GM18867 (cell line): ENCODE results near the gene PSMD5.
"Not testable (repeated sequence)": the region's sequence is repeated elsewhere in the genome, so short reads cannot be mapped to it uniquely, and the experiment has no call there.

ENCODE experiments used
- ATAC-seq: cut with Tn5 transposase; IDR thresholded peaks from one replicate; pipeline ENCODE4 v1.9.1; 2021; ENCODE audit warnings: mild to moderate bottlenecking, moderate library complexity; ENCODE audit not compliant: unreplicated experiment

PSMD5 gene

DNA sequence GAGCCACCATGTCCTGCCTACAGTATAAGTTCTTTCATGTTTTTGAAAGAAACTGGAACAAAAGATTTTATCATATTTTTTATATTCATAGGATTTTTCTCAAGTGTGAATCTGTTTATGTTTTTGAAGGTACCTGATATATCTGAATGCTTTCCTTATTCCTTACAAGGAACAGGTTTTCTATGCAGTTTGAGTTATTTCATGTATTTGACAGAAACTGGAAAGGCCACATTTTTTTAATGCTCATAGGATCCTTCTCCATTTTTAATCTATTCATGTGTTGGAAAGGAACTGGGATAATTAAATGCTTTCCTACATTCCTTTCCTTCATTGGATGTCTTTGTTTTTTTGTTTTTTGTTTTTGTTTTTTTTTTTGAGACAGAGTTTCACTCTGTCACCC, 33.8 kb downstream of the PSMD5 start:
- no peak for ATAC-seq

DNA sequence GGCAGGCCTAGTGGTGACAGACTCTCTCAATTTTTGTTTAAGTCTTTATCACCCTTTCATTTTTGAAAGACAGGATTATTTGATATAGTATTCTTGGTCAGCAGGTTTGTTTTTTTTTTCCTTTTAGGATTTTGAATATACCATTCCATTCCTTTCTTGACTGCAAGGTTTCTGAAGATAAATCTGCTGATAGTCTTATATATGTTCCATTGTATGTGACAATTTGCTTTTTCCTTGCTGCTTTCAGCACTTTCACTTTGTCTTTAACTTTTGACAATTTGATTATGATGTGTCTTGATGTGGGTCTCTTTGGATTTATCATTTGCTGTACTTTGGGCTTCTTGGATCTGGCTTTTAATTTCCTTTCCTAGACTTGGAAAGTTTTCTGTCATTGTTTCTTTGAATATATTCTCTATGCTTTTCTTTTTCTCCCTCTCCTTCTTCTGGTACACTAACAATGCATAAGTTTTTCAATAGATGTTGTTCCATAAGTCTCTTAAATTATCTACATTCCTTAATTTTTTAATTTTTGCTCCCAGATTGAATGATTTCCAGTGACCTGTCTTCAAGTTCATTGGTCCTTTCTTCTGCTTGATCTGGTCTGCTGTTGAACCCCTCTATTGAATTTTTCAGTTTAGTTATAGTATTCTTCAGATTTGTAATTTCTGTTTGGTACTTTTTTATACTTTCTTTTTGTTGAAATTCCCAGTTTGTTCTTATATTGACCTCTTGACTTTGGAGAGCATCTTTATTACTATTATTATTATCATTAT, 34.9 kb downstream of the PSMD5 start:
- no peak for ATAC-seq

DNA sequence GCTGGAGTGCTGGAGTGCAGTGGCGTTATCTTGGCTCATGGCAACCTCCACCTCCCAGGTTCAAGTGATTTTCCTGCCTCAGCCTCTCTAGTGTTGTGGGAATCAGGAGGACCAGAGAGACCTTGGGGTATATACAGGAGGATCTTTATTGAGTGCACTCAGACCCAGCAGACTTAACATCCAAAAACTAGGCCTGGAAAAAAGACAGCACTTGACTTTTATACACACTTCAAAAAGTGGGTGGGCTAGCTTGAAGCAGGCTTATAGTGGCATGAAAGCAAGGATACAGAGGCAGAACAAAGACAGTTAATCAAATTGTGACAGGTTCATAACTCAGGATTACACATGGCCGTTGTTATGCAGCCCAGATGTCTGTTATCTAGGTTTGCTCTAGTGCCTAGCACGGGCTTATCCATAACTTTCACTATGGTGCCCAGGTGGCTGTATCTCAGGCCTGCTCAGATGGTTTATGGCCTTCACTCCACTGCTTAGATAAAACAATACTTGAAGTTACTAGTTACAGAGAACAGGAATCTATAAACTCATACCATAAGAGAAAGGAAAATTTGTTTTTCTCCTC, 37.8 kb downstream of the PSMD5 start:
- not testable (repeated sequence) for ATAC-seq

DNA sequence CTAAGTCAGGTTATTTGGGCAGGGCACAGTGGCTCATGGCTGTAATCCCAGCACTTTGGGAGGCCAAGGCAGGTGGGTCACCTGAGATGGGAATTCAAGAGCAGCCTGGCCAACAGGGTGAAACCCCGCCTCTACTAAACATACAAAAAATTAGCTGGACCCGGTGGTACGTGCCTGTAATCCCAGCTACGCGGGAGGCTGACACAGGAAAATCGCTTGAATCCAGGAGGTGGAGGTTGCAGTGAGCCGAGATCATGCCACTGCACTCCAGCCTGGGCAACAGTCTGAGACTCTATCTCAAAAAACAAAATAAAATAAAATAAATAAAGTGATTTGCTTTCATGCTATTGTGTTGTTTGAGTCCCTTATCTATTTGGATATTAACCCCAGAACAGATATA, 41.3 kb downstream of the PSMD5 start:
- ATAC-seq = no peak

DNA sequence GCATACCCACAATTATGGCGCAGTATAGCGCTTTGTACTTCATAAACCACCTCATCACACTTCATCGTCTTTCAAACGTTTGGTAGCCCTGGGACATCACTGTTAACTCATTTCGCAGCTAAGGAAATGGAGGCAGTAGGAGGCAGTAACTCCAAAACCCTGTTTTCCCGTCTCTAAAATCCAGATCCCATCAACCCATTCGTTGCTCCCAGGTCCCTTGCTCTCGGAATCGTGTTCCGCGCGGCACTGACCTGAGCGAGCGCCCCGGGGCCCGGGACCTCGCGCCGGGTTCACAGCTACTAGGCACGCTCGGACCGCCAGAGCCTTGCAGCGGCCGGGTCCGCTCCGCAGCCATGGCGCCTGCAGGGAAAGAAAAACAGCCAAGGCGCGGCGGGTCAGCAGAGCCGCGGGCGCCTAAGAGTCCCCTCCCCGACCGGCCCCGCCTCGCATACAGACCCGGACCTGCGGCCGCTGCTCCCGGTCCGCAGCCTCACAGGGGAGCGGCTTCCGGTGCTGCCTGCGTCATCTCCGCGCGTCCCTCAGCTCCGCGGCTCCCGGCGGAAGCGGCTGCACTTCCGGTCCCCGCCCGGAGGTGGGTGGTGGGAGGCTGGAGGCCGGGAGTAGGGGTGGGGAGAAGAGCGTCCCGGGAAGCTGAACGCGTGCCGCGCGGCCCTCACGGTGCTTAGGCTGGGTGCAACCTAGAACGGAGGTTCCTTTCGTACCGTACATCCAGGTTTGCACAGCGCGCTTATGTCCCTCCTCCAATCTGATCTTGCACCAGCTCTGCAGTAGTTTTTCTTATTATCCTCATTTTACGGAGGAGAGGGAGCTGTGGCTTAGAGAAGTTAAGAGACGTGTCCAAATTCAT, 49.6 kb downstream of the PSMD5 start, which contains the start of gene FBXW2:
FBXW2 (minus strand) TSS at position 519 of the 868 bp plus-strand sequence. CDS start 5,158 bp downstream, outside the sequence.
- peak; percentile 94 for ATAC-seq

DNA sequence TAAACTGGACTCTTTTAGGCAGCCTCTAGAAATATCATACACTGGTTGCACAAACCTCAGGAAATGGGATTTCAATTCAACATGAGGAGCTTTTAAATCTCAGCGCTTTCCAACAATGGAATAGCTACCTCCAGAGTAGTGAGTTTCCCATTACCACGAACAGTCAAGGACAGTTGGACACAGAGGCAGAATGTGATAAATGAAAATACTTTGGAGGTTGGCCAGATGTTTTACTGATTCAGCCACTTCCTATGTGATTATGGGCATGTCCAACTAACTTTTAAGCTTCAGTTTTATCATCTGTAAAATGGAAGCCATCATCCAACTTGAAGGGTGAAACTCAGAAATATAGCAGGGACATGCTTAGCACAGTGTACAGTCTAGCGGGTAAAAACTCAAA, 51.6 kb downstream of the PSMD5 start:
- no peak for ATAC-seq

DNA sequence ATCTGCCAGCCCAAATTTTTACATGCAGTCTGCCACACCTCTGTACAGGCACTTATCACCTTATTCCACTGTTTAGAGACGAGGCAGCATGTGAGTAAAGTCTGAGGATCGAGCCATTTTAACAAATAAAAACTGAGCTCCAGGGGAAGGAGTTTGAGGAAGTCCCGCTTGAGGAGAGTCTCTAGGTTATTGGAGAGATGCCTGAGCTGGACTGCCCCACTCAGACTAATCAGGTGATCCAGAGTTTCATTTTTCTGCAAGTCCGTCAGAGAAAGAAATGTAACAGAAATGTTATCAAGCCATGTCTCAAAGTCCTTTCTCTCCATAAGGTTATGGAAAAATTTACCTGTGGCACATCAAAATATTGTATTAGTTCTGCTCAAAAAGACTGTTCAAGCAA, 54.8 kb downstream of the PSMD5 start:
- ATAC-seq = no peak

DNA sequence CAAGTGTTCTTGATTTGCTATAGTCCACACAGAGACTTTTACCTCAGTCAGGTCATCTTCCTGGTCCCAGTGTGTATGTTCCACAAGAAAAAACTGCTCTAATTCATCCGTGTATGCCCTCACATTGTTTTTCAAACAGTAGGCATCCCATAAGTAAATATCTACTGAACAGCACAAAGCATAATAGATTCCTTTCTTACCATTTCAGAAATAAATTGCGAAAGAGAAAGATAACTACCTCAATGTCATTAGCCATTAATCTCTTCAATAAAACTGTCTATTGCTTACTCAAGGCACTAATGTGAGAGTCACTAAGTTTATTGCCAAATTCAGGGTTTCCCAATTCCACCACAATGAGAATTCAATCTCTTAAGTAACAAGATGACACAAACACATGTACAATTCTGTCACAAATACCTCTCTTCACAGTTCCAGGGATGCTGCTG, 59.1 kb downstream of the PSMD5 start:
- no peak for ATAC-seq

DNA sequence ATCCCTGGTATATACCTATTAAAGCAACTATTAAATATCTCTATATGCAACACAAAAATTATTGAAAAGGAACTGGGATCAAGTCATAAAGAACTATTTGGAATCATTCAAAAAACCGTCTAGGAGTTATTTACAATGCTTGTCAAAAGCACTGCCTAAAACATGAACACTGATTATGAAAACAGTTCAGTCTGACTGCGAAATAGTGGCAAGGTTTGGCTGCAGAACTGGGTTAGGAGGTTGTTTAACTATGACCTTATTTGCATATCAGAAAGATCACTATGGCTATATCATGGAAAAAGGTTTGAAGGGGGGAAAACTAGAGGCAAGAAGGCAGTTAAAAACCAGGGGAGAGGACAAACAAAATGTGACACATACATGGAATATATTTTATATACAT, 61.5 kb downstream of the PSMD5 start:
- ATAC-seq = no peak

DNA sequence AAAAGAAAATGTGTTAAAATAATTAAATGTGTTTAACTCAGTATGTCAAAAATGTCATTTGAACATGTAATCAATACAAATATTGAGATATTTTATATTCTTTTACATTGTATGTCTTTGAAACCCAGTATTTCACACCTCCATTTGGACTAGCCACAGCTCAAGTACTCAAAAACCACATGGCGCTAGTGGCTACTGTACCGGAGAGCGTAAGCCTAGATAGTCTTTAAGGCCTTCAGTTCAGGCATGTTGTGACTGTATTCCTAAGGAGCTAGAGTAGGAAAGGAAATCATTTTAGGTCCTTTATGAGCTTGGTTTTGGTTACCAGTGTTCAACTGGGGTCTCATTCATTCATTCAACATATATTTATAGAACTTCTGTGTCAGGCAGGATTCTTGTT, 62.4 kb downstream of the PSMD5 start:
- no peak for ATAC-seq

DNA sequence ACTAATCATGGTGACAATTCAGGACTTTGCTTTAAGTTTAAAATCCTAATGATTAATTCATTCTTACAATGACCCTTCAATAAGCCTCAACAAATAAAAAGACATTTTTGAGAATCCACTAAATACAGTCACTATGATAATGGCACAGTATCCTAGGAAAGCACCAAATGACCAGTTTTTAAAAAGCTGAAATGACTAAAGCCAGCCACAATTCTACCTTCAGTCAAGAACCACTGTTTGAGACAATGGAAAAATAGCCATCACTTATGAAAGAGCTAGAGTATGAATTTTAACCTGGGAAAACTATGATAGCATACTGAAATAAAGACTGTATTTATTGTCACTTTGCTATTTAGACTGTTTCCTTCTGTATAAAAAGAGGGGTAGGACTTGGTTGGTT, 63.5 kb downstream of the PSMD5 start:
- ATAC-seq = no peak

DNA sequence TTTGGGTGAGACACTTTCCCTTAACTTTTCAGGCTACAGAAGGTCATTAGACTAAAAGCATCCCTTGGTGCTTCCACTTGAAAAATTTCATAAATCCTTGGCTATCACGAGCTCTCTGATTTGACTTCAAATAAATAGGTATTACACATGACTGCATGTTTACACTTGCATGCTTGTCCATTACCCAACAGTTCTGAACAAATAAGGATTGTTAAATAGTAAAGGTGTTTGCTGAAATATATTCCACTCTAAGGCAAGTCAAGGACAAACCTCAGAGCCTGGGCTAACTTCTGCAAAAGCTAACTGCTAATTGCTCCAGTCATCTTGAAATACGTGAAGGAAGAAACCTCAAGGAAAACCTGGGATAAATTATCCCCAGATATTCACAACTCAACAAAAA, 64.0 kb downstream of the PSMD5 start:
- ATAC-seq = no peak

DNA sequence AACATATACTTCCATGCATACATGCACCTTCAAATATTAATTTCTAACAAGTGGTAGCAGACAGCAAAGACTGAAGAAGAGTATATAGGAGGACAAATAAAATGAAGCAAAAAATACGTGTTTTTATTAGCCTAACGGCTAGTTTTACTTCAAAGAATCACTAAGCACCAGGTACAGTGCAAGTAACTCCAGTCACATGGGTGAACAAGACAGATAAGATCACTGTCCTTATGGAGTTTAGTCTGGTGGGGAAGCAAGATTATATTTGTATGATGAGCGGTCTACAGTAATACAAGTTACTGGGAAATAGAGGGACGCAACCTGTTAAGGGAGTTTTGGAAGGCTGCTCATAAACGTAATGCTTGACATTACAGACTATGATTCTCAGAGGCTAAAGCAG, 65.5 kb downstream of the PSMD5 start:
- no peak for ATAC-seq

DNA sequence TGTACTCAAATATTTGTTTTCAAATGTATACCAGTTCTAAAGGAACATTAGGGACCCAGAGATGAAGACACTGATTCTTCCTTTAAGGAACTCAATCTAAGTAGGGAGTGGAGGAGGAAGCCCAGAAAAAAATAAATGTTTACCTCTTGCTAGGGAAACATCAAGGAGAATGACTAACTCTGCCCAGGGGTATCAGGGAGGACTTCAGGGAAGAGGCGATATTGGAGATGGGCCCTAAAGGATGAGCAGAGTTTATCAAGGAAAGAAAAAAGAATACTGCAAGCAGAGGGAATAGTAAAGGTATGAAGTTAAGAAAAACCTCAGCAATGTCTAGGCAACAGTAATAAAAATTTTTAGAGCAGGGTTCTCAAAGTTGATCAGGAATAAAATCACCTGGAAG, 65.9 kb downstream of the PSMD5 start:
- ATAC-seq = no peak

DNA sequence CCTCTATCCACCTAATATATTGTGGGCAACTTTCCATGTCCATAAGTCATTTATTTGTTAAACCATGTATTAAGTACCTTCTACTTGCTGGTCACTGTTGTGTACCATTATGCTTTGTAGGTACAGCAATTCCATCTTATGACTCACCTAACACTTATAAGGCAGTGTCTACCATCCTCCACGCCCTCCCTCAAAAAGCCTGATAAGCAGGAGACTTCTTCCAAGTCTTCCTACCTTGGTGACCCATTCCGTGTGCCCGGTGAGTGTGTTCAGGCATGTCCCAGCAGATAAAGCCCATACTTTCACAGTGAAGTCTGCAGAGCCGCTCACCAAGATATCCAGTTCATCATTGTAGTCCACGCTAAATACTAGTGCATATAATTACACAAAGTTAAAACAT, 66.9 kb downstream of the PSMD5 start:
- ATAC-seq = no peak

DNA sequence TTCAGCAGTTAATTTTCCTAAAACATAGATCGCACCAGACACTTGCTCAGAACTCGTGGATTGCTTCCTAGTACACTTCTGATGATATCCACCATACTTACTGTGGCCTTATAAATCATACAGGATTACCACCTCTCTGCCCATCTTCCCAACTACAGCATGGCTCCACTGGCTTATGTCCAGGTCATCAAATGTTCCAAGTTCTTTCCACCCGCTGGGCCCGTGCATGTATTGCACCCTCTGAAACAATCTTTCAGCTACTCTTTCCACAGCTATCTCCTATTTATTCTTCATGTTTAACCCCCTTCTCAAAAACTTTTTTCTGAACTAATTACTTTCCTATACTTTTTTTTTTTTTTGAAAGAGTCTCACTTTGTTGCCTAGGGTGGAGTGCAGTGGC, 68.0 kb downstream of the PSMD5 start:
- ATAC-seq = no peak

DNA sequence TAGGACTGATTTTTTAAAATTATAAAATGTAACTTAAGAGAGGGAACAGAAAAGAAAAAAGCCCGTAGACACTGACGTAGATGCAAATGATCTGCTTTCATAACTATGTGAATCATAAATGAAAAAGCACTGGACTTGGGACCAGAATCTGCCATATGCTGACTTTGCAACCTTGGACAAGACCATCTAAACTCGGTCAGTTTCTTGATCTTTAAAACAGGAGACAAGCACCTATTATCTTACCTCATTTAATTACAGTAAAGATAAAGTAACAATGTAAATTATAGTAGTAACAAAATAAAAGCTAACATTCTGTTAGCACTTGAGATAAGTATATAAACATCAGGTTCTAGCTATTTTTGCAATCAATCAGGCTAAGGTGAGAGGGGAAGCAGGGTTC, 69.5 kb downstream of the PSMD5 start:
- no peak for ATAC-seq

DNA sequence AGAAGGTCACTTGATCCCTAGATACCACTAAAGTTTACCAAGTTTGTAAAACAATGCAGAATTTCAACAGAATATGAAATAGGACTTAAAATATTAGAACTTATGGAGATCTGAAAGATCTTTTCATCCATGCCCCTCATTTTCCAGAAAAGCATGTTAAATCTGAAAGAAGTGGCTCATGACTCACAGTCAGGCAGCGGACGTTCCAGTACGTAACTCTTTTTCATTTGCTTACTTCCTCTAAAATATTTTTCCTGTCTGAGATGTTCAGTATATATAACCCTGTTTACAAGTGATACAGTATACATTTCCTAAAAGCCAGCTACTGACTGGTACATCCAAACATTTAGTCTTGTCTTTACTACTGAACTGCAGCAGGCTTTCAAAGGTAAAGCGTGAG, 71.8 kb downstream of the PSMD5 start:
- no peak for ATAC-seq

DNA sequence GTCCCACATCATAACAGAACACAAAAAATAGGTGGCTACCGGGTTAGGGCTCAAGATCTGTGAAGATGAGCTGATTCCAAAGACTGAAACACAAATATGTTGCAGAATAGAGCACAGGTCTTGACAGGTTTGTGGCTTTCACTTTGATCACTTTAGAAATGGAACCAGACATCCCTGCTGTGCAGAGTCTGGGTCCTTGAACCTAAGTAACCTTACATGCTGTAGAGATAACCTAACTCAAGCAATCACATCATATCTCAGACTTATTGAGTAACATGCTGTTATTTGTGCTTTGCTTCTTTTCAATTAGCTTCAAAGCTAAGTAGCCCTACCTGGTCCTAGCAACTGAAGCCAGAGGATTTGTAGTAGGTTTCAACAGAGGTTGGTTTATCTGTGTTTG, 73.8 kb downstream of the PSMD5 start:
- ATAC-seq = no peak

DNA sequence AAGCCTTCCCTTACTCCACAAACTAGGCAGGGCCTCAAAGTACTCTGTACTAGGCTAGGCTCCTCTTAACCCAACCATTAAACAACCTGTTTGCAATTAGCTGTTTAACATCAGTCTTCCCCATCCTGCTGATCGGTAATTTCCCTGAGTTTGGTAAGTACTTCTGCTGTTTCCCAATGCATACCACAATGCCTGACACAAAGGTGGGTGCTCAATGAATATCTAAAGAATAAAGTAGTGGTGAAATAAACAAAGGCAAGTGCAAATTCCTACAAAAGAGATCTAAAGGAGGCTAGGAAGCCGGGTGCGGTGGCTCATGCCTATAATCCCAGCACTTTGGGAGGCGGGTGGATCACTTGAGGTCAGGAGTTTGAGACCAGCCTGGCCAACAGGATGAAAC, 74.5 kb downstream of the PSMD5 start:
- no peak for ATAC-seq

DNA sequence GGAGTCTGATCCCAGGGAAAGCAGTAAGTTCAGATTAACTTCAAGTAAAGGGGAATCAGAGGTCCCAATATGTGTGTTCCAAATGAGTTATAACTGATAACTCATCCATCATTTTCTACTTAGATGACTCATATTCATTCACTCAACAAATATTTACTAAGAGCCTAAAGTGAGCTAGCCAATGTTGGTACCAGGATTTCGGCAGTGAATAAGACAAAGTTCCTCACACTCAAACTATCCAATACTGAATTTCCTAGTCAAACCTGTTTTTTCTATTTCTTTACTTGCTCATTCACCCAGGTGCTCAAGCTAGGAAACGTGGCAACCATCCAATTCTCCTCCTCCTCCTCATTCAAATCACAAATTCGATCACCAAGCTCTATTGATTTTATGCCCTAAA, 75.3 kb downstream of the PSMD5 start:
- ATAC-seq = no peak
